ENCODE measurements around the gene IL31. TPM values are rescaled to one million over a fixed set of nuclear protein-coding genes. Genes with fewer than 3 reads are reported as not detected.
"Not testable (repeated sequence)": the region's sequence is repeated elsewhere in the genome, so short reads cannot be mapped to it uniquely, and the experiment has no call there.

Gene IL31
- total RNA-seq, 1 donor from 2014 or later, result not detected

GRCh38 chr12:122194804-122195203 lies 20.8 kb upstream of the IL31 start:
- FAIRE-seq (no peak), DNase-seq (ENCODE audit: low spot score in 2 of 2) (no peak)

- no peak for FAIRE-seq
Observed at GRCh38 chr12:122192441-122192840, 18.4 kb upstream of the IL31 start.

DNA sequence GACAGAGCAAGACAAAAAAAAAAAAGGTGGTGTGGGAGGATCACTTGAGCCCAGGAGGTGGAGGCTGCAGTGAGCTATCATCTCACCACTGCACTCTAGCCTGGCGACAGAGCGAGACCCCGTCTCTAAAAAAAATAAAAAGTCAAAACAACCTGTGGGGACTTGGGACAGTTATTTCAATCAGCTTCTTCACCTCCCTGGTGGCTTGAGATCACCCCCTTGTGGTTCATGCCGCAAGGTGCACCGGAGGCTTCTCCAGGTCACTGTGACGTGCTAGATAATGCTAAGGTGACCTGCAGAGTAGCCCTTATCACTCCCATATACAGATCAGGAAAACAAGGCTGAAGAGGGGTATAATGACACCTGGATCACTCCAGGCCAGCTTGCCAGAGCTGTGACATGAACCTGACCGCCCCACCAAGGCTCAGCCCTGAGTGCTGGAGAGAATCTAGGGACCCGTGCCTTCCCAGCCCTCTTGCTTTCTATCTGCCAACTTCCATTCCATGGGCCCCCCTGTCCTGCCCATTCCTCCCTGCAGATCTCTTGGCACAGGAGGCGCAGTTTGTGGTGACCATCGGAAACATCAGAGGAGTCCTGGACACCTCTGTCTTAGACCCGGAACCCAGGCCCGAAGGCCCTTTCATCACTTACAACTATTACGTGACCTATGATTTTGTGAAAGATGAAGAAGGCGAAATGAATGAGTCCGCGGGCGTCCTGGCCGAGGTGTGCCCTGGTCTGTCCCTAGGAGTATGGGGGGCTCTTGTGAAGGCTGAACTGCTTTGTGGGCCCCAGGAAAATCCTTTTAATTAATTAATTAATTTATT lies 17.0 kb upstream of the IL31 start:
- DNase-seq (ENCODE audit: low spot score in 2 of 2), result no peak
- no peak for FAIRE-seq

More at GRCh38 chr12:122192441-122192840, 18.4 kb upstream of the IL31 start:
- DNase-seq (ENCODE audit: low spot score in 2 of 2), result no peak

GRCh38 chr12:122189626-122190475 lies 15.8 kb upstream of the IL31 start:
- FAIRE-seq (no peak), DNase-seq (ENCODE audit: low spot score in 2 of 2) (no peak)

GRCh38 chr12:122187466-122187865 lies 13.4 kb upstream of the IL31 start:
- DNase-seq (ENCODE audit: low spot score in 2 of 2), result no peak

GRCh38 chr12:122185494-122186082 lies 11.6 kb upstream of the IL31 start:
- FAIRE-seq, result no peak
- no peak for DNase-seq (ENCODE audit: low spot score in 2 of 2)

More at GRCh38 chr12:122187466-122187865, 13.4 kb upstream of the IL31 start:
- FAIRE-seq, result no peak

DNA sequence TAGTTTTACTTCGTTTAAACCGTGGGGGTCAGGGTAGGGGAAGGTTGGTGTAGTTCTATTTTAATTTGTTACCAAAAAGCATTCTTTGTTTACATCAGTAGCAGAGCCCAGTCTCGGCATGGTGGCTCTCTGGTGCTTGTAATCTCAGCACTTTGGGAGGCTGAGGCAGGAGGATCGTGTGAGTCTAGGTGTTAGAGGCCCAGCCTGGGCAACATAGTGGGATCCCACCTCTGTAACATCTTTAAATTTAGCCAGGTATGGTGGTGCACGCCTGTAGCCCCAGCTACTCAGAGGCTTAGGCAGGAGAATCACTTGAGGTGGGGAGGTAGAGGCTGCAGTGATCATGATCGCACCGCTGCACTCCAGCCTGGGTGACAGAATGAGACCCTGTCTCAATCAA lies 11.1 kb upstream of the IL31 start:
- DNase-seq (ENCODE audit: low spot score in 2 of 2), result no peak
- no peak for FAIRE-seq

- DNase-seq (ENCODE audit: low spot score in 2 of 2) (no peak), FAIRE-seq (no peak)
Observed at GRCh38 chr12:122184517-122184916, 10.5 kb upstream of the IL31 start.

GRCh38 chr12:122183588-122183940 lies 9.5 kb upstream of the IL31 start:
- FAIRE-seq (no peak), DNase-seq (ENCODE audit: low spot score in 2 of 2) (no peak)

DNA sequence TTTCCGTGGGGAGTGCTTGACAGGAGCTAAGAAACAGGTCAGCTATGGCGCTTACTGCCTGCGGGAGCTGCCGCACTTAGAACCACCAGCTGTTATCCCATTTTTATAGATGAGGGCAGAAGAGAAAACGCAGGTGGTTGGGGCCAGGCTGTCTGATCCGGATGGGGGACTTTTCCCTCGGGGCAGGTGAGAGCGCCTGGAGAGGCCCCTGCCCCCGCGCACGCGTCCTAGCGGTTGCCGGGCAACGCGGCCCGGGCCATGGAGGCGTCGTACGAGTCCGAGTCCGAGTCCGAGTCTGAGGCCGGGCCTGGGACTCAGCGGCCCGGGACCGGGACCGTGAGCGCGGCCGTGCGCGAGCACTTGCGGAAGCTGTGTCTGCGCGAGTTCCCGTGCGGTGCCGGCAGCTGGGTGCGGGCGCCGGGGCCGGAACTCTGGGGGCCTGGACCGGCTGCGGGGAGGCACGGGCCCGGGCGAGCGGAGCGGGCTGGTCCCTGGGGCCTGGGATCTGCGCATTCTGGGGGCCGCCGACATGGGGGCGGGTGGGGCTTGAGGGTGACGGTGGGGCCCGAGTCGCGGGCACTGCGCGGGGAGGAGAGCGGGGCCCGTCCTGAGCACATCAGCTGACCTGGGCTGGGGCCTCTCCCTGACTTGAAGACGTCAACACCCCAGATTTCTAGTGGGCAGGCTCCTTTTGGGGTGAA lies 9.0 kb upstream of the IL31 start, which contains the start of gene LRRC43:
Gene LRRC43, plus strand, starts transcription at position 237 of the 701 bp plus-strand sequence. Its CDS starts 22 bp downstream, at position 259.
- DNase-seq (ENCODE audit: low spot score in 2 of 2) (peak in 1 of 2 donors; percentile 73), FAIRE-seq (no peak)

- not testable (repeated sequence) for DNase-seq (ENCODE audit: low spot score in 2 of 2); FAIRE-seq
Observed at GRCh38 chr12:122176473-122176872, 2.5 kb upstream of the IL31 start.

- FAIRE-seq (no peak), DNase-seq (ENCODE audit: low spot score in 2 of 2) (no peak)
Observed at GRCh38 chr12:122172262-122172939, 1.6 kb downstream of the IL31 start.

GRCh38 chr12:122171399-122171798 lies 2.6 kb downstream of the IL31 start:
- no peak for DNase-seq (ENCODE audit: low spot score in 2 of 2)
- FAIRE-seq, result no peak

- FAIRE-seq (no peak), DNase-seq (ENCODE audit: low spot score in 2 of 2) (no peak)
Observed at GRCh38 chr12:122168492-122168891, 5.5 kb downstream of the IL31 start.

DNA sequence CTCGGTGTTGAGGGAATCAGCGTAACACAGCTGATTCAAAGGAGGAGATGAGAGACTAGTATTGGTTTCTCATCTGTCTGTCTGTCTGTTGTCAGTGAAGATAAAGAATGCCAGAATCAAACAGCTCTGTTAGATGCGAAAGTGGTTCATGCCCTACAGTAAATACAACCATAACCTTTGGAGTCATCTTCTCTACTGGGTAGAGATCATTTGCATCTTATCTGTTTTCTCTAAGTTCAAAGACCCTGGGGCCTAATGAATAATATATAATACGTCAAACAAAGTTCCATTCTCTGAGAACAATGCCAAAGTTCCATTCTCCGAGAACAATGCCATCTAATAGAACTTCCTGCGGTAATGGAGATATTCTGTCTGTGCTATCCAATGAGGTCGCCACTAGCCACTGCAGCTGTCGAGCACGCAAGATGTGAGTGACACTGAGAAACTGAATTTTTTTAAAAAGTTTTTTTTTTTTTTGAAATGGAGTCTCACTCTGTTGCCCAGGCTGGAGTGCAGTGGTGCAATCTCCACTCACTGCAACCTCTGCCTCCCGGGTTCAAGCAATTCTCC lies 6.6 kb downstream of the IL31 start:
- no peak for FAIRE-seq
- DNase-seq (ENCODE audit: low spot score in 2 of 2), result no peak

DNA sequence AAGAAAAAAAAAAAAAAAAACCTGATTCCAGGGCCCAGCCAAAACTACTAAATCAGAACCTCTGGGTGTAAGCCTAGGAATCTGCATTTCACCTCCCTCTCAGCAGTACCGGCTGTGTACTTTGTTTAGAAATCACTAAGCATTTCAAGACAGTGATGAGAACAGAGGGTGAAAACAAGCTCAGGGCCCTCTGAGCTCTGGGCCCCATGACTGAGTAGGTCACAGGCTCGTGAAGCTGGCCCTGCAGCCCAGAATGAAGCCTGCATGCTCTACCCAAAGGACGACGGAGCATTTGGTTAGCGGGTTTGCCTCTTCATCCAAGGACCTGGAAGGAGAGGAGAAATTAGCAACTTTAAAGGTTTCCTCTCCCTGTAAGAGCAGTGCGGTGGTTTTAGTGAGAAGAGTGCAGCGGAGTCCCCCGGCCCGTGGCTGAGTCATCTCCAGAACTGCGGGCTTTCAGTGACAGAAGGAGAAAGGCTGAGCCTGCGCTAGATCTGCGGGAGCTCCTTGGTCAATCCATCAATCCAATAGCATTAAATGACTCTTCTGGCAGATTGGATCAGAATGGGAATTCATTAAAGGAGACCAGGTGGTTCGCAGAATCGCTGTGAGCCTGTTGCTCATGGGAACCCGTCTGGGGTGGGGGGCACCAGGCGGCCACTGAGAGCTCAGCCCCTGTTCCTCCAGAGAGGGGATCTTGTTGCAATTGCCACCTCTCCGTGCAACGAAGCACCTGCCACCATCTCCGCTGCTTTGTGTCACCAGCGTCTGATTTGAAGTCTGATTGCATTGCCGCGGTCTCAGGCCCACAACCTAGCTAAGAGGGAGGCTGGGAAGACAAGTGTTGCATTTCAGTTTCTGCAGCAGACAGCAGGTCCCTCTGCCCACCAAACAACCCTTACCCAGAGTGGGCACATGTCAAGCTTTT lies 7.3 kb downstream of the IL31 start:
- DNase-seq (ENCODE audit: low spot score in 2 of 2), result no peak
- FAIRE-seq, result no peak

DNA sequence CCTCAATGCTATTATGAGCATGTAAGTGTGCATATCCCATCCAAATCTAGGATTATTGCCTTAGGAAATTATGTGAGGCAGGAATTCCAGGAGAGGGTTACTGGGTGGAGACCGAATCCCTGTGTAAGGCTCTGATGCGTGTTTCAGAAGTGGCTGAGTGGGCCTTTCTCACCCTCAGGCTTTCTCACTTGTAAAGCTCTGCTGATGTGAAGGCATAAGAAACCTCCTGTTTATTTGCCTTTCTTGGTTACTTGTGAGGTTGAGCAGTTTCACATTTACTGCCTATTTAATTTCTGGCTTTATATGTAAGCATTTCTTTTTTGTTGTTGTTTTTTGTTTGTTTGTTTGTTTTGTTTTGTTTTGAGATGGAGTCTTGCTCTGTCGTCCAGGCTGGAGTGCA lies 11.0 kb downstream of the IL31 start:
- FAIRE-seq (no peak), DNase-seq (ENCODE audit: low spot score in 2 of 2) (no peak)

GRCh38 chr12:122161682-122162081 lies 12.3 kb downstream of the IL31 start:
- no peak for FAIRE-seq
- no peak for DNase-seq (ENCODE audit: low spot score in 2 of 2)
